Left renal pelvis (tissue), 4 donors: Measurements from ENCODE around the gene LHX2. TPM values are rescaled to one million over a fixed set of nuclear protein-coding genes. Genes with fewer than 3 reads are reported as not detected.

Experiments
- DNase-seq, 4 donors: peaks; one replicate each; pipeline ENCODE4 v3.0.0-alpha.2; 2013; ENCODE audit warnings: low read depth in 4 of 4, low spot score in 3 of 4
- polyA plus RNA-seq, 4 donors: library from polyadenylated mRNA; unstranded; fragments of 120-200 nt; gene quantifications; one replicate each; pipeline ENCODE4 v1.2.1, GENCODE V29; 2013; ENCODE audit not compliant: insufficient read length in 4 of 4

The LHX2 gene
- polyA plus RNA-seq, 4 donors, result 0.10 to 0.26 (median 0.20) TPM

- DNase-seq, result no peak
These were observed 1.1 kb downstream of the LHX2 start for GRCh38 chr9:124012368-124013301.

GRCh38 chr9:124013309-124014210 lies 2.0 kb downstream of the LHX2 start:
- DNase-seq, result no peak

- no peak for DNase-seq
These were observed 2.8 kb downstream of the LHX2 start for GRCh38 chr9:124014211-124014955.

GRCh38 chr9:124014956-124015660 lies 3.5 kb downstream of the LHX2 start:
- no peak for DNase-seq

GRCh38 chr9:124015661-124016131 lies 4.1 kb downstream of the LHX2 start:
- DNase-seq, result no peak

- no peak for DNase-seq
These were observed 4.8 kb downstream of the LHX2 start for GRCh38 chr9:124016175-124017050.

GRCh38 chr9:124017051-124017928 lies 5.7 kb downstream of the LHX2 start:
- no peak for DNase-seq

- no peak for DNase-seq
These were observed 6.6 kb downstream of the LHX2 start for GRCh38 chr9:124017929-124018729.

GRCh38 chr9:124018730-124019697 lies 7.4 kb downstream of the LHX2 start:
- no peak for DNase-seq

GRCh38 chr9:124019771-124020519 lies 8.4 kb downstream of the LHX2 start:
- no peak for DNase-seq

GRCh38 chr9:124020520-124021384 lies 9.2 kb downstream of the LHX2 start:
- DNase-seq, result no peak

GRCh38 chr9:124021385-124021769 lies 9.8 kb downstream of the LHX2 start:
- DNase-seq, result no peak

GRCh38 chr9:124022201-124023121 lies 10.9 kb downstream of the LHX2 start:
- DNase-seq, result no peak
